ENCODE data around the gene COL20A1. TPM values are rescaled to one million over a fixed set of nuclear protein-coding genes. Genes with fewer than 3 reads are reported as not detected.

Gene COL20A1
- total and polyA plus RNA-seq, 2 donors (not counting 1 experiment from before 2014, with no cell fraction given), result not detected

DNA sequence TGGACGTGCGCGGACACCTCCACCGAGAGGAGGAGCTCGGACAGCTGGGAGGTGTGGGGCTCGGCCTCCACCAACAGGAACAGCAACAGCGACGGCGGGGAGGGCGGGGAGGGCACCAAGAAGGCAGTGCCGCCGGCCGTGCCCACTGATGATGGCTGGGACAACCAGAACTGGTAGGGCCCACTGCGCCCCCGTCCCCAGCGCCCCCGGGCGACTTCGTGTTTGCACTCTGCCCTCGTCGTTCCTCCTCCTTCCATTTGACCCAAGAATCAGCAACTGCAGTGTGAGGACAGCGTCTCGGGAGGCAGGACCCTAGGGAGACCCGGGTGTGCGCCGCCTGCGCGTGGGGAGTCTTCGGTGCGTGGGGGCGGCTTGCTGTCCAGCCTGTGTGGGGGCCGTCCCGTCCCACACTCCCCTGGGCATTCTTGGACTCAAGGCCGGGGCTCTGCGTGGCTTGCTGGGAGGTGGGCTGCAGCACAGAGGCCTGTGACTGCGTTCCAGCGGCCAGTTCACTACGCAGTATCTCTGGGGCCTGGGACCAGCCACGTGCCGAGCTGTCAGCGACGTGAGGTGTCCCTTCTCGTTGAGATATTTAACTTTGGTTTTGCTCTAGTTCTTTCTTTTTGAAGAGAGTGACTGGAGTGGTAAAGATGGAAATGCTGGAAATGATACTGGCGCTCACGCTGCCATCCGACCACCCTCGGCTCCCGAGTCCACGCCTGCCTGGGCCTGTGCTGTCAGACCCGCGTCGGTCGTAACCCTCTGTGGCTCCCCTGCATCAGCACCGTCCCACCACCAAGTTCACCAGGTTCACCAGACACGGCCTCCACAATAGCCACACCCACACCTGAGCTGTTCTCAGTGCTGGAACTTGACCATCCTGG, 5.0 kb upstream of the COL20A1 start:
- Histone ChIP-seq H3K9me3 (ENCODE audit: control extremely low read depth in 1 of 3, control insufficient read depth in 2 of 3, insufficient read depth in 1 of 3, low read length in 2 of 3) (no peaks in the 10 kb centered on the region), H3K4me3 (ENCODE audit: control extremely low read depth in 1 of 5, extremely low read depth in 1 of 5, insufficient read depth in 1 of 5, low read depth in 2 of 5, low read length in 4 of 5) (no peak overlapping the region), H3K4me1 (ENCODE audit: control insufficient read depth in 2 of 2, insufficient read depth in 2 of 2, low read length in 2 of 2) (no peaks in the 10 kb centered on the region), H3K27ac (ENCODE audit: low read length in 2 of 2) (no peak overlapping the region), H2AFZ (ENCODE audit: insufficient read depth, low read depth, low read length, poor library complexity, severe bottlenecking) (no peak overlapping the region), H3K36me3 (replicated peaks in 1 of 2; ENCODE audit: control extremely low read depth in 1 of 2, control insufficient read depth in 1 of 2, extremely low read depth in 1 of 2, insufficient read depth in 2 of 2, low read length in 1 of 2) (peaks cover 0 to 9% of the 10 kb centered on the region in 2 experiments), H3K9ac (ENCODE audit: low read length) (no peak overlapping the region), H3K4me2 (replicated peaks; ENCODE audit: low read depth, low read length, poor library complexity, severe bottlenecking) (no peak overlapping the region), H3K79me2 (ENCODE audit: control insufficient read depth, insufficient read depth, low read length) (no peaks in the 10 kb centered on the region), H3K27me3 (replicated peaks in 1 of 4; ENCODE audit: control extremely low read depth in 1 of 4, control insufficient read depth in 3 of 4, insufficient read depth in 4 of 4, low read length in 3 of 4) (no peaks in the 10 kb centered on the region), H4K20me1 (ENCODE audit: control insufficient read depth, insufficient read depth, low read length, poor library complexity, severe bottlenecking) (no peaks in the 10 kb centered on the region)
- H3K9me3 Mint-ChIP-seq (ENCODE audit: insufficient read depth), result no peaks in the 10 kb centered on the region
- 95% methylated on average over 53 of the region's 55 CpGs for WGBS (ENCODE audit: insufficient coverage)
- H3K27me3 Mint-ChIP-seq, result no peaks in the 10 kb centered on the region
- intact Hi-C loops (cut with micrococcal nuclease), result no loop called here
- no peak for DNase-seq
- no peak overlapping the region for H3K27ac Mint-ChIP-seq
- TF ChIP-seq EZH2 (IDR thresholded peaks at IDR 0.05; ENCODE audit: borderline replicate concordance, insufficient read depth, low read depth, low read length, poor library complexity, severe bottlenecking), result no peak
- TF ChIP-seq, protein P1, sequence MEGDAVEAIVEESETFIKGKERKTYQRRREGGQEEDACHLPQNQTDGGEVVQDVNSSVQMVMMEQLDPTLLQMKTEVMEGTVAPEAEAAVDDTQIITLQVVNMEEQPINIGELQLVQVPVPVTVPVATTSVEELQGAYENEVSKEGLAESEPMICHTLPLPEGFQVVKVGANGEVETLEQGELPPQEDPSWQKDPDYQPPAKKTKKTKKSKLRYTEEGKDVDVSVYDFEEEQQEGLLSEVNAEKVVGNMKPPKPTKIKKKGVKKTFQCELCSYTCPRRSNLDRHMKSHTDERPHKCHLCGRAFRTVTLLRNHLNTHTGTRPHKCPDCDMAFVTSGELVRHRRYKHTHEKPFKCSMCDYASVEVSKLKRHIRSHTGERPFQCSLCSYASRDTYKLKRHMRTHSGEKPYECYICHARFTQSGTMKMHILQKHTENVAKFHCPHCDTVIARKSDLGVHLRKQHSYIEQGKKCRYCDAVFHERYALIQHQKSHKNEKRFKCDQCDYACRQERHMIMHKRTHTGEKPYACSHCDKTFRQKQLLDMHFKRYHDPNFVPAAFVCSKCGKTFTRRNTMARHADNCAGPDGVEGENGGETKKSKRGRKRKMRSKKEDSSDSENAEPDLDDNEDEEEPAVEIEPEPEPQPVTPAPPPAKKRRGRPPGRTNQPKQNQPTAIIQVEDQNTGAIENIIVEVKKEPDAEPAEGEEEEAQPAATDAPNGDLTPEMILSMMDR (IDR thresholded peaks at IDR 0.05), result no peak
- peaks cover 1% of the 10 kb centered on the region for H3K4me1 Mint-ChIP-seq
- no peak for ATAC-seq (ENCODE audit: low read depth)
- POLR2A ChIA-PET, result interaction anchor here (0.6 kb wide), 1 partner anchor 309 kb away, joined by 3 read pairs; no protein-coding TSS in a partner anchor
- H3K4me3 Mint-ChIP-seq, result no peak overlapping the region
- CTCF ChIA-PET, result interaction anchor here (1.0 to 1.2 kb wide), 2 partner anchors 64 to 65 kb away, joined by 3 to 4 read pairs; no protein-coding TSS in a partner anchor

Data from B cell (primary cell).